ENCODE data around the gene PDP2. TPM values are rescaled to one million over a fixed set of nuclear protein-coding genes. Genes with fewer than 3 reads are reported as not detected.
"Not testable (repeated sequence)": the region's sequence is repeated elsewhere in the genome, so short reads cannot be mapped to it uniquely, and the experiment has no call there.

Gene PDP2
- total and polyA plus RNA-seq, 7 donors, result 2.6 to 8.3 (median 5.1) TPM

- DNase-seq, result no peak
- 1 to 3% methylated on average over 12 of the region's 12 CpGs for WGBS, 2 donors
- Histone ChIP-seq H3K36me3 (peaks cover 0 to 30% (median 4%) of the 10 kb centered on the region in 4 donors), H3K4me3 (peak overlapping the region; percentile 72 to 96 (median 87)), H3K4me1 (peaks cover 0 to 38% (median 33%) of the 10 kb centered on the region in 4 donors), H3K27ac (peak overlapping the region; percentile 90 to 96 (median 94)), H3K27me3 (no peaks in the 10 kb centered on the region), H3K9me3 (no peaks in the 10 kb centered on the region)
- TF ChIP-seq POLR2AphosphoS5 (IDR thresholded peaks at IDR 0.05) (no peak), EP300 (IDR thresholded peaks at IDR 0.05) (no peak), CTCF (IDR thresholded peaks at IDR 0.05) (no peak), POLR2A (IDR thresholded peaks at IDR 0.05) (no peak)
- intact Hi-C loops (cut with DNase I), result no loop called here
These were observed 53.4 kb downstream of the PDP2 start for GRCh38 chr16:66933776-66934137.

GRCh38 chr16:66934138-66934838 lies 54.0 kb downstream of the PDP2 start, which contains the start of gene CIAO2B:
TSS of gene CIAO2B (minus strand) at chr16:66934402. CDS start at chr16:66934364, 38 bp downstream.
- TF ChIP-seq POLR2A (IDR thresholded peaks at IDR 0.05), result peak; percentile 84 to 91
- TF ChIP-seq CTCF (IDR thresholded peaks at IDR 0.05), result no peak
- peak; percentile 98 to 99 (median 98) for TF ChIP-seq POLR2AphosphoS5 (IDR thresholded peaks at IDR 0.05)
- peak in 1 of 4 donors; percentile 65 for TF ChIP-seq EP300 (IDR thresholded peaks at IDR 0.05)
- intact Hi-C loops (cut with DNase I), result no loop called here
- WGBS, 2 donors, result 0% methylated on average over 76 of the region's 76 CpGs
- H3K27ac ChIP-seq, result peak within 1 kb of the TSS; percentile 90 to 96 (median 94)
- DNase-seq, result peak; percentile 94
- peaks cover 2 to 36% (median 6%) of the 10 kb centered on the region in 4 donors for H3K36me3 ChIP-seq
- H3K9me3 ChIP-seq, result no peaks in the 10 kb centered on the region
- H3K27me3 ChIP-seq, result no peaks in the 10 kb centered on the region
- H3K4me1 ChIP-seq, result peaks cover 0 to 38% (median 33%) of the 10 kb centered on the region in 4 donors
- peak within 1 kb of the TSS; percentile 72 to 96 (median 87) for H3K4me3 ChIP-seq

GRCh38 chr16:66934839-66935313 lies 54.6 kb downstream of the PDP2 start:
- intact Hi-C loops (cut with DNase I), result not testable (repeated sequence)
- H3K36me3 ChIP-seq, result peaks cover 8 to 41% (median 11%) of the 10 kb centered on the region in 4 donors

GRCh38 chr16:66935314-66936011 lies 55.1 kb downstream of the PDP2 start, which contains the start of gene CES2:
TSS of gene CES2 (plus strand) at chr16:66935516. CDS start at chr16:66935636, 120 bp downstream.
- Histone ChIP-seq H3K27ac (peak within 1 kb of the TSS; percentile 90 to 96 (median 94)), H3K4me1 (peaks cover 0 to 38% (median 33%) of the 10 kb centered on the region in 4 donors), H3K9me3 (no peaks in the 10 kb centered on the region), H3K4me3 (peak within 1 kb of the TSS; percentile 72 to 96 (median 87)), H3K36me3 (peaks cover 8 to 47% (median 17%) of the 10 kb centered on the region in 4 donors), H3K27me3 (no peaks in the 10 kb centered on the region)
- WGBS, 2 donors, result 8 to 48% methylated on average over 44 of the region's 44 CpGs
- intact Hi-C loops (cut with DNase I), result no loop called here
- peak in 1 of 4 donors; percentile 33 for TF ChIP-seq POLR2AphosphoS5 (IDR thresholded peaks at IDR 0.05)
- TF ChIP-seq CTCF (IDR thresholded peaks at IDR 0.05), result no peak
- TF ChIP-seq POLR2A (IDR thresholded peaks at IDR 0.05), result peak in 1 of 2 donors; percentile 71
- TF ChIP-seq EP300 (IDR thresholded peaks at IDR 0.05), result no peak
- DNase-seq, result no peak

More at GRCh38 chr16:66934839-66935313, 54.6 kb downstream of the PDP2 start:
- Histone ChIP-seq H3K27ac (peak overlapping the region; percentile 90 to 96 (median 94)), H3K4me3 (peak overlapping the region; percentile 72 to 96 (median 87)), H3K4me1 (peaks cover 0 to 38% (median 33%) of the 10 kb centered on the region in 4 donors)
- WGBS, 2 donors, result 1 to 2% methylated on average over 21 of the region's 24 CpGs
- DNase-seq, H3K9me3 ChIP-seq, H3K27me3 ChIP-seq: not testable (repeated sequence)

GRCh38 chr16:66936462-66936861 lies 56.1 kb downstream of the PDP2 start:
- Histone ChIP-seq H3K4me3 (no peak overlapping the region), H3K4me1 (peaks cover 0 to 38% (median 33%) of the 10 kb centered on the region in 4 donors)
- WGBS, 2 donors, result 20 to 71% methylated on average over 6 of the region's 6 CpGs

More at GRCh38 chr16:66936462-66936861, 56.1 kb downstream of the PDP2 start:
- H3K9me3 ChIP-seq, result no peaks in the 10 kb centered on the region
- H3K27me3 ChIP-seq, result no peaks in the 10 kb centered on the region
- intact Hi-C loops (cut with DNase I), result no loop called here
- TF ChIP-seq POLR2AphosphoS5 (IDR thresholded peaks at IDR 0.05) (no peak), POLR2A (IDR thresholded peaks at IDR 0.05) (peak in 1 of 2 donors; percentile 18), EP300 (IDR thresholded peaks at IDR 0.05) (no peak), CTCF (IDR thresholded peaks at IDR 0.05) (no peak)
- DNase-seq, result no peak
- peak overlapping the region in 1 of 4 donors; percentile 96 for H3K27ac ChIP-seq
- H3K36me3 ChIP-seq, result peaks cover 9 to 57% (median 27%) of the 10 kb centered on the region in 4 donors
